NOMO-1 treated with DMSO at 0.1 percent for 48 hours (cell line): ENCODE measurements around the gene SLC46A3.
"Not testable (repeated sequence)": the region's sequence is repeated elsewhere in the genome, so short reads cannot be mapped to it uniquely, and the experiment has no call there.

Source experiments
- DNase-seq: peaks from one replicate; lab custom pipeline; 2025; ENCODE audit not compliant: unreplicated experiment; lab: John Stamatoyannopoulos, UW

SLC46A3 gene

DNA sequence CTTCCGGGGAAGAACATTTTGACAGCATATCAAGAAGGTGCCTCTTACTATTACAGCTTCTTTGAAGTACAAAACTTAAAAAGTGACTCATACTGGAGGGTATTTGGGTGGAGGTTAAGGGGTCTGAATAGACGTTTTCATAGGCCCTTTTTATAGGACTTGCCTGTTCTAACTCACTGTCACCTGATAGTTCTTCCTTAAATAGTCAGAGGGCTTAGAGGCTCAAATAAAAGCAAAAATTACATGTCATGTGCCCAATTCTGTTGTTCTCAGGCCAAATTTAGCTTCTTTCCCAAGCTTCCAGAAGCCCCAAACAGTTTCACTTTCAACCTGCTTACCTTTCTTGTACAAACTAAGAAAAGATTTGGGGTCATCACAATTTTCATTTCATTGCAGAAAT is 16.1 kb upstream of the SLC46A3 start:
- DNase-seq: no peak

DNA sequence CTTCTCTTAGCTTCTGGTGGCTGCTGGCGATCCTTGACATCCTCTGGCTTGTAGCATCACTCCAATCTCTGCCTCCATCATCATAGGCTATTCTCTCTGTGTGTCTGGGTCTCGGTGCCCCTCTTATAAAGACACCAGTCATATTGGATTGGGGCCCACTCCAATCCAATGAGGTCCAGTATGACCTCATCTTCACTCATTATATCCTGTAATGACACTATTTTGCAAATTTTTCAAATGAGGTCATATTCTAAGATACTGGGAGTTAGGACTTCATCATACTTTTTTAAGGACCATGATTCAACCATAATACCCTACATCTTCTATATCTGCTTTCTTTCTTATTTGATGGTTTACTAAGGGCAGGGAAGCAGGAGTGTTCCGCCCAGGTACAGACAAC is 12.0 kb upstream of the SLC46A3 start:
- no peak for DNase-seq

DNA sequence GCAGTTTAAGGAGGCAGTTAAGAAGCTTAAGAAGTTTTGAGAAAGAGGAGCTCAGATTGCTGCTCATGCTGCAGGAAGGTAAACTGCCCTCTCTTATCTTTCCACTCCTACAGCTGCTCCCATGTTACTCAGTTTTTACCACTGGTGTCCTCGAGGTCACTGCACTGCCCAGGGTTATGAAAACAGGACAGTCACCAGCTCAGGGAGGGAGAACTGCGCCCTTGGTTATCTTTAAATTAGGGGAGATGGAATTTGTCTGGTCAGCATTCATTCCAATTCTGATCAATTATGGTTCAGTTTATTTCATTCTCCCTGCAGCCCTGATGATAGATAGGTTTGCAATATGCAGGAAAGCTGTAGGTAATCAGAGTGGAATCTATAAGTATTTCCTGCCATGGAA is 10.8 kb upstream of the SLC46A3 start:
- no peak for DNase-seq

DNA sequence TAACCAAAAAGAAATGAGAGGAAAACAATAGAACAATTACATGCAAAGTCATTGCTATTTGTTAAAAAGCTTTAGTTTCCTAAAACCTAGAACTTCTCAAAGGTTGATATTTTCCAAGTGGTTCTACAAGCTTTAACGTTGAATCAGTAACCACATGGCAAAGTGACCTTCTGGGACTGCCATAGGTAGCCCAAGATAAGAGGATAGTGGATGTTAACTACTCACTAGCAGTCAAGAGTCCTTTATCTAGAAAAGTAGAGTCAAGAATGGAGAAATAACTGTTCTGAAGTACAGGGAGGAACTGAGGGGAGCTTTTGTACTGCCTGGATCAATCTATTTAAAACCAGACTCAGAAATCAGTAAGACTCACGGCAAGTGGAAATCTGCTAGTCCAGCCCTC is 9.9 kb upstream of the SLC46A3 start:
- DNase-seq: no peak

DNA sequence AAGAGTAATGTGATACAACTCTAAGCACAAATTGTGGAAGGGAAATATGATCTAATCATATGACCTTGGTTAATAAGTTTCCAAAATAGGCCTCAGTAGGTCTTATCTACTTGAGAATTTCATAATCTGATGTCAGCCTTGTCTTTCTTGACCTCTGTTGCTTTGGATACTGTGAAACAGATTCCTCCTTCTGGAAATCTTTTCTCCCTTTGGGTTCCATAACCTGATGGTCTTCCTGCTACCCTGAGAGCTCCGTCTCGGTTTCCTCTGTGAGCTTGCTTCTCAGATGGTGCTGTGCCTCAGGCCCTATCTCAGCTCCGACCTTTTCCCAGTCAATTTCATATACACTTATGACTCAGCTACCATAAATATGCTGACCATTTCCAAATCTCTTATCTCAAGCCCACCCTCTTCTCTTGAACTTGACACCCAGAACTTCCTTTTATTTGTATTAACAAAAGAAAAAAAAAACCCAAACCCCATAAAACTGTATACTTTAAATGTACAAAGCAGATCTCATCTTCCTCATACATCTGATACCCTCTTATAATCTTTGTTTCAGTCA is 6.4 kb upstream of the SLC46A3 start:
- no peak for DNase-seq

DNA sequence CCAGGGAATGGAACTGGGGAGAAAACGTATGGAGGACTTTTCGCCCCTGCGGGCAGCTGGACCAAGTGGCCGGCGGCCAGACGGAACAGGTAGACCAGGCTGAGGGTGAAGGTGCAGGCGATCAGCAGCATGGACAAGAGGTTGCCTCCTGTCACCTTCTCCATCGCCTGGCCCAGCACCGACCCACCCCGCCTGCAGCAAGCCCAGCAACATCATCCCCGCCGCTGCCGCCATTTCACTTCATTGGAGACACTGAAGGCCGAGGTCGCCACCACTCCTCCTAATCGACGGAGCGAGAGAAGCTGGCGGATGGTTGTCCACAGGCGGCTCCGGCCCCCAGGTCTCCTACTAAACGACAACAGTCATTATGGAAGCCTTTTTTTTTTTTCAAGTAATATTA is 5.0 kb upstream of the SLC46A3 start:
- no peak for DNase-seq

DNA sequence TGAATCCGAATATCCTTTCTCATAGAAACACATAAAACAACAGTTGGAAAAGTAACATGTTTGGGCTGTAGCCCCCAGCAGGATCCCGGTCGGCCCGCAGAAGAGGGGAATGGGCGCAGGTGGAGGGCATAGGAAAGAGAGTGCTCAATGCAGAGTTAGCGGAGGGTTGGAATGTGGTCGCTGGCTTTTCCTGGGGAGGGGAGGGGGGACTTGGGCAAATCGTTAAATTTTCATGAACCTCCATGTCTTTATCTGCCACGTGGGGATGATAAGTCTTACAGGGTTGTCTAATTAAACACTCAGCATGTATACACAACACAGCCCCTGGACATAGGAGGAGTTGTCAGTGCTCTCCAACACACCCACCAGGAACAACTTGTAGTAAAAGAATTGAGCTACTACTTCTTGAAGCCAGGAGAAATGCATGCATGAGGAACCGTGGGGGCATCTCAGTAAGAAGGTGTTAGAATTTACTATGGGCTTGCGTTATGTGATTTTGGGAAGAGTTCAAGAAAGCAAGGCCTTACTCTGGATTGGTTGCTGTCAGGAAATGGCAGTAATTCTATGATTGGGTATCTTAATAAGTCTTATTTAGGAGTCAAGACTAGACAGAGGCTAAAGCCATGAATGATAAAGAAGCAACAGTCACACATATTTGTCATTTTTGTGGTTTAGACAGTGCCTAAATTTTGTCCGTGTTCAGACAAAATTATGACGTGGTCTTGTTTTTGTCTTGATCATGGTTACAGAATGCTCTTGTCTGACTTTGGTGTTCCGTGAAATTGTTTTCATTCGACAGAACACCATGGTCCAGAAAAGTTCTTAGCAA is 671 bp upstream of the SLC46A3 start:
- no peak for DNase-seq

DNA sequence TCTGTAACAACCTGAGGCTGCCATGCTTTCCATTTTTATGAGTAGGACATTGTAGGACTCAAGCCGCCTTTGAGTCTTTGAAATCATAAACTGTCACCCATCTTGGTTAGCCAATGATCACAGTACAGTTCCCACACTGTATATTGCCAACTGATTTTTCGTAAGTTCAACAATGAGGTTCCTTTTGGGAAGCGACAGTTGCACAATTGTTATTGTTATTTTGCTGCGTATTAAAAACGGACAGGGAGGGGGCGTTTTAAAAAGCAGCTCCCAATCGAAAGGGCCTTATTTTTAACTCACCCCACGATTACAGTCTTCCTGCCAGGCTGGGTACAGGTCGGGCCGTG is 601 bp downstream of the SLC46A3 start:
- DNase-seq: peak; percentile 54

DNA sequence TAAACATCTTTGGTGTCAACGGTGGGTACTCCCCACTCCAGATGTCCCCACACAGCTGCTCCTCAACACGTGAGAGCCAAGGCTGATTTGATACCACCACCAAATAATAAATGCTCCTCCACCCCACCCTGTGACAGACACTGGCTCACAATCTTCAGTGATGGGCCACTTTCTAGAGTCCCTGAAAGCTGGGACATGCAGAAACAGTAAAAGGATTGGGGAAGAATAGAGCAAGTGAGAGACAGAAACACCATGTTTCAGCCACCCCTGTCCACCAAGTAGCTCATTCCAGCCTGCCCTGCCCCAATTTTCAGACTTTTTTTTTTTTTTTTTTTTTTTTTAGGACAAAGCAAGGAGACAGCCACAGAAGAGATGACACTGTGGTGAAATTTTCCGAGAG is 1.6 kb downstream of the SLC46A3 start:
- DNase-seq: no peak

DNA sequence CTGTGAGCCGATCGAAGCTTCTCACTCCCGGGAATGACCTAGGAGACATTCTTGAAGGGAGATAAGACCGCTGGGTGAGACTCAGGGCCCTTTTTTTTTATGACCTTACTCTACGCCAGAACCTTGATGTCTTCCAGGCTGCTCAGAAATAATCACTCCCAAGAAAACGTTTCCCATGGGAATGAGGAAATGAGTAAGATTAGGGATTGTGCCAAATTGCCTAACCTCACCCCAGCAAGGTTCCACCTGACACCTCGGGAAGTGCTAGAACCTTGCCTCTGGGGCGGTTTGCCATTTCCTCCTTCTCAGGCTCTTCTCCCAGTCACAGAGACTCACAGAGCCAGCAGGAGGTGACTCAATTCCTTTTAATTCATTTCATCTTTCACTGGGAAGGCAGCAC is 2.3 kb downstream of the SLC46A3 start:
- DNase-seq: no peak

DNA sequence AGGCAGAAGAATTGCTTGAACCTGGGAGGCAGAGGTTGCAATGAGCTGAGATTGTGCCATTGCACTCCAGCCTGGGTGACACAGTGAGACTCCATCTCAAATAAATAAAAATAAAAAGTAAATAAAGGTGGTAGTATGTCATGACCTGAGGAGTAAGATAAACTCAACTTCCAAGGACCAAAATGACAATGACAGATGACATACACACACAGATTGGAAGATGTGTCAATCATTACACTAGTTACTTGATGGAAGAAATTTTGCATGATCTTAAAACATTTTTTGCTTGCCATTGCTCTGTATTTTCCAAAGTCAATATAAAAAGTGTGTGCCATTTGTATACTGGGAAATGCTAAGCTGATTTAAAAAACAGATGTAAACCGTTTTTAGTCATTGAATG is 4.1 kb downstream of the SLC46A3 start:
- DNase-seq: no peak

DNA sequence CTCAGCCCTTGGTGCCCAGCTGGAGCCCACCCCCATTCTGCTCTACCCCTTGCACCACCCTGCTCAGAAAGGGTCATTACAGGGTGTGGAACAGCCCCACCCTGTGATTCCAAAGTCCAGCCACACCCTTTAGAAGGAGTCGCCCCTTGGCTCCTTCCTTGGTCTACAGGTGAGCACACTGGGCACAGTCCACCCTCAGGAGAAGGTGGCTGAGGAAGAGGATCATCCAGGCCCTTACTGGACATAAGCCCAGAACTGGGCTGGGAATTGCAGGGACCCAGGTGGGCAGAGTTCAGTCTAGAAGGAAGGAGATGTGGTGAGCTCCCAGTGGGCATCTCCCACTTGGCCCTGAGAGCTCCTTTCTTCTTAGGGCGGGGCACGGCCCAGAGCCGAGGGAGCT is 8.6 kb downstream of the SLC46A3 start:
- no peak for DNase-seq

DNA sequence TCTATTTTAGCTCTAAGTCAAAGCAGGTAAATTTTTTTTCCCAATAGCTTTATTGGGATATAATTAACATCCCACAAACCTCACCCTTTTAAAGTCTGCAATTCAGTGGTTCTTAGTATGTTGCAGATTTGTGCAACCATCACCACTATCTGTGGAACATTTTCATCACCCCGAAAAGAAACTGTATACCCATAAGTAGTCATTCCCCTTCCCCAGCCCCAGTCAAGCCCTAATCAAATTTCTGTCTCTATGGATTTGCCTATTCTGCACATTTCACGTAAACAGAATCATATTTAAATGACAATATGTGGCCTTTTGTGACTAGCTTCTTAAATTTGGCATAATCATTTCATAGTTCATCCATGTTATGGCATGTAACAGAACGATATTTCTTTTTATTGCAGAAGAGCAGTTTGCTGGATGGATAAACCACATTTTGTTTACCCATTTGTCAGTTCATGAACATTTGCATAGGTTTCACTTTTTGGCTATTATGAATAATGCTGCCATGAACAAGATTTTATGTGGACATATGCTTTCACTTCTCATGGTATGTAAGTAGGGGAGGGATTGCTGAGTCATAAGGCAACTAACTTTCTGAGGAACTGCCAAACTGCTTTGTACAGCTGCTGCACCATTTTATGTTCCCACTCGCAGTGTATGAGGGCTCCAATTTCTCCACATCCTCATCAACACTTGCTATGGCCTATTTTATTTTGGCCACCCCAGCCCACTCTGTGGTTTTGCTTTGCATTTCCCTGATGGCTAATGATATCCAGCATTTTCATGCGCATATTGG is 10.9 kb downstream of the SLC46A3 start:
- peak; percentile 99 for DNase-seq

DNA sequence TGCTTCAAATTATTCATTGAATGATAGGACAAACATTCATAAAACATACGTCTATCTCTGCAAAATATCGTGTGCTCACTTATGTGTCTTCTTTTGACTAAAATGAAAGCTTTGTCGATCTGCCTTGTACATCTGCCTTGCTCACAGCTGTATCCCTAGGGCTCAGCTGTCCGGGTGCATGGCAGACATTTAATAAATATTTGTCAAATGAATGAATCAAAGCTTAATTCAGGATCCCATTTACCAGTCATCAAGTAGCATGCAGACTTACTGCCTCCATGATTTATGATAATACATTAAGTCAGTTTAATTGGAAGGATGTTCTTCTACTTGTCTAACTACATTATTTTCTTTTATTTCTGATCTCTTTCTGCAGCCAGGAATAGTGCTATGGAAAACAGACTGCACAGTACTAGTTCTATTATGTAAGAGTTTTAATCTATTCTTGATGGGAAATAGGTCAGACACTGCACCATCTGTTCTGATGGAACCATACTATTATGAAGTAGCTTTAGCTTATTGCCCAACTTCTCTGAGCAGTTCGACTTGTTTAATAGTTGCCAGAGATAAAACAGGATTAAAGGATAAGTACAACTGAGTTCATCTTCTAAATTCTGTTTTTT is 13.2 kb downstream of the SLC46A3 start:
- DNase-seq: no peak

DNA sequence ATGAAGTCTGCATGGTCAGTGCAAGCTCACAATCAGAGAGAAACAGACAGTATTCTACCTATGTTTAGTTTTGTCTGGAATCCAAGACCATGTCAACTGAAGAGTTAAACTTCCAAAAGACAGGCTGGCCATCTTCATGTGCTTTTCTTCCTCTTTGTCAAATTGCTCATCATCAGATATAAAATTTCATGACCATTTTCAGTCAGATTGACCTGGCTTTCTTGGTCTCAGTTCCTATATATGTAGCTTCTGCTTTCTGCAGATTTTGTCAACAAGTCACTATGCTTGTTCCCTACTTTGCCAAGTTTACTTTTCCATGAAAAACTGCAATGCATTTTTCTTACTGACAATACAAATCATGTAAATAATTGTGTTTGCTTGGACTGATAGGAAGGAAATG is 13.9 kb downstream of the SLC46A3 start:
- peak; percentile 35 for DNase-seq

DNA sequence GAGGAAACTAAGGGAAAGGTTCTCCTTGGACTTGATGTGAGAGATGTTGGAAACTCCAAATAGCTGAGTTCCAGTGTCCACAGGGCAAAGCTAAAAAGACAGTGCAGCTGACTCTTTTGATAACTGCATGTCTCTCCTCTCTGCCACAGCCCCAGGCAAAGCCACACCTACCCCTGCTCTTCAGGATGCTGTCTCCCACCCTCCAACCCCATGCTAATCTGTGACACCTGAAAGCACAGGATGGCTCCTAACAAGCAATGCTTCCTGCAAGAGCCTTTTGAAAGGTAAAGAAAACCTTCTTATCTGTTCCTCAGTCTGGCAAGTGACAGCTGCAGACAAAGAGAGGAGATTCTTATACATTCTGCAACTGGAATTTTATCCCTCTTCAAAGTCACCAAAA is 14.5 kb downstream of the SLC46A3 start:
- DNase-seq: no peak

DNA sequence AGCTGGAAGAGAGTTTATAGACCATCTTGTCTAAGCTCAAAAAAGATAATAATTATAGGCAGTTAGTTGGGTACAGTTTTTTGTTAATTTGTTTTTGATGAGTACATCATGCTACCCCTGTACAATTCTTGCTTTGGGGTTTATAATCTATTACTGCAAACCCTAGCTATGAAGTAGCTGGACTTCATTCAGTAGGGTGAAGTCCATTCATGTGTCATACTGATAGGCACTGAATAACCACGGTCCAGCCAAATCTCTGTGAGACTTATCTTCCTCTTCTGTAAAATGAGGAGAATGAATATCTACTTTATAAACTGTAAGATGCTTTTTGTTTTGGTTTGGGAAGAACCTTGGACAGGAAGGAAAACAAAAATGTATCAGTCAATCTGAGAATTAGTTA is 19.5 kb downstream of the SLC46A3 start:
- no peak for DNase-seq

DNA sequence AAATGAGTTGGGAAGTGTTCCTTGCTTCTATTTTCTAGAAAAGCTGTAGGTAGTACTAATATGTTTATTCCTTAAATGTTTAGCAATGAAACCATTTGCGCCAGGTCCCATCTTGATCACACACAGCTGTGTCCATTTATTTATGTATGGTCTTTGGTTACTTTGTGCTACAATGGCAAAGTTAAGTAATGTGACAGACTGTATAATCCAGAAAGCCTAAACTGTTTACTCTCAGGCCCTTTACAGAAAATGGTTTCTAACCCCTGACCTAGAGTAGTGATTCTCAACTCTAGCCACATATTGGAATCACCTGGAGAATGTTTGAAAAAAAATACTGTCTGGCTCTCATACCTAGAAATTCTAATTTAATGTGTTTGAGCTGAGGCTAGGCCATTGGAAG is 21.3 kb downstream of the SLC46A3 start:
- DNase-seq: no peak

DNA sequence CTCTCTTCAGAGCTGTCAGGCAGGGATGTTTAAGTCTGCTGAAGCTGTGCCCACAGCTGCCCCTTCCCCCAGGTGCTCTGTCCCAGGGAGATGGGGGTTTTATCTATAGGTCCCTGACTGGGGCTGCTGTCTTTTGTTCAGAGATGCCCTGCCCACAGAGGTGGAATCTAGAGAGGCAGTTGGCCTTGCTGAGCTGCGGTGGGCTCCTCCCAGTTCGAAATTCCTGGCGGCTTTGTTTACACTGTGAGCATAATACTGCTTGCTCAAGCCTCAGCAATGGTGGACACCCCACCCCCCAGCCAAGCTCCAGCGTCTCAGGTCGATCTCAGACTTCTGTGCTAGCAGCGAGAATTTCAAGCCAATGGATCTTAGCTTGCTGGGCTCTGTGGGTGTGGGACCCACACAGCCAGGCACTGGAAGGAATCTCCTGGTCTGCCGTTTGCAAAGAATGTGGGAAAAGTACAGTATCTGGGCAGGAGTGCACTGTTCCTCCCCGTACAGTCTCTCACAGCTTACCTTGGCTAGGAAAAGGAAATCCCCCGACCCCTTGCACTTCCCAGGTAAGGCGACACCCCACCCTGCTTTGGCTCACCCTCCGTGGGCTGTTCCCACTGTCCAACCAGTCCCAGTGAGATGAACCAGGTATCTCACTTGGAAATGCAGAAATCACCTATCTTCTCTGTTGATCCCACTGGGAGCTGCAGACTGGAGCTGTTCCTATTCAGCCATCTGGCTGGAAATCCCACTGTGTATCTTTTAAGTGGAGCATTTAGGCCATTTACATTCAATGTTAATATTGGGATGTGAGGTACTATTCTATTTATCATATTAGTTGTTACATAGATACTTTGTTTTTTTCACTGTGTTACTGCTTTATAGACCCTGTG is 24.9 kb downstream of the SLC46A3 start:
- not testable (repeated sequence) for DNase-seq

DNA sequence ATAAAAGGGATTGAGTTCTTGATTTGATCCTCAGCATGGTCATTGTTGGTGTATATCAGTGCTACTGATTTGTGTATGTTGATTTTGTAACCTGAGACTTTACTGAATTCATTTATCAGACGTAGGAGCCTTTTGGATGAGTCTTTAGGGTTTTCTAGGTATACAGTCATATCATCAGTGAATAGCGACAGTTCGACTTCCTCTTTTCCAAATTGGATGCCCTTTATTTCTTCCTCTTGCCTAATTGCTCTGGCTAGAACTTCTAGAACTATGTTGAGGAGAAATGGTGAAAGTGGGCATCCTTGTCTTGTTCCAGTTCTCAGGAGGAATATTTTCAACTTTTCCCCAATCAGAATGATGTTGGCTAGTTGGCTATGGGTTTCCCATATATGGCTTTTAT is 32.9 kb downstream of the SLC46A3 start:
- peak; percentile 50 for DNase-seq

DNA sequence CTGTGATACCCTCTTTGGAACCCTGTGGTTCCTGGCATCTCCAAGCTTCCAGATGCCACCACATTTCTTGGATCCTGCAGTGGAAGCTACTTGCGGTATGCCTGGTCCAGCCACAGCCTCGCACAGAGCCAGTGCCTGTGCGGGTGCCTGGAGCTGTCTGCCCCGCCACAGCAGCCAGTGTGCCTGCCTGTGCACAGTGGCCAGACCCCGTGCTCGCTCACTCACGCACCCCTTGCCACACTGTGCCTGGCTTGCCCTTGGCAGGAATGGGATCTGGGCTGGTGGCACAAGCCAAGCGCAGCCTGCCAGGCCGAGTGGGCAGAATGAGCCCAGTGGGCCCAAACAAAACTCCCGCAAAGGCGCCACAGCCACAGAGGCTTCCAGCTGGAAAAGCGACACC is 33.7 kb downstream of the SLC46A3 start:
- no peak for DNase-seq
